ENCODE results near the gene THBS2. TPM values are rescaled to one million over a fixed set of nuclear protein-coding genes. Genes with fewer than 3 reads are reported as not detected.
"Not testable (repeated sequence)": the region's sequence is repeated elsewhere in the genome, so short reads cannot be mapped to it uniquely, and the experiment has no call there.

Gene THBS2
- total RNA-seq, 6 experiments from 2014 or later, result 2.7 to 28.7 (median 7.8) TPM

DNA sequence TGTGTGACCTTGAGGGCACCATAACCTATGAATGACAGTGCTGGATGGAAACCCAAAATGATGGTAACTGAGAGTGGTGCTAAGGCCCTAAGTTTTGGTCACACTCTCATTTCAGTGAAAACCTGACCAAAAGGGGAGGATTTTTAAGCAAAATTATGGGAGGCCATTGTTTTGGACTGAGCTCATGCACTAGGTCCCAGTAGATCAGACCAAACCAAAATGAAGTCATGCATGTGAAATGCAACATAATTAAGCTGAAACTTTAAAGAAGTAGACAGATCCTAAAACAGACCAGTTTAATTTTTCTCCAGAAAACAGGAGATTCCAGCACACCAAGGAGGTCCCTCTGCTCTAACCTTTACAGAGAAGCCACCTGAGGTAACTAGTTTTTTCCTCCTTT, 24.0 kb upstream of the THBS2 start:
- H3K36me3 ChIP-seq, result no peaks in the 10 kb centered on the region
- H3K9me3 ChIP-seq, result no peaks in the 10 kb centered on the region
- H3K4me1 ChIP-seq, result no peaks in the 10 kb centered on the region
- H3K27me3 ChIP-seq, result no peaks in the 10 kb centered on the region
- intact Hi-C loops (cut with DNase I), result no loop called here
- no peak for TF ChIP-seq POLR2A (IDR thresholded peaks at IDR 0.05)
- TF ChIP-seq, protein P1, sequence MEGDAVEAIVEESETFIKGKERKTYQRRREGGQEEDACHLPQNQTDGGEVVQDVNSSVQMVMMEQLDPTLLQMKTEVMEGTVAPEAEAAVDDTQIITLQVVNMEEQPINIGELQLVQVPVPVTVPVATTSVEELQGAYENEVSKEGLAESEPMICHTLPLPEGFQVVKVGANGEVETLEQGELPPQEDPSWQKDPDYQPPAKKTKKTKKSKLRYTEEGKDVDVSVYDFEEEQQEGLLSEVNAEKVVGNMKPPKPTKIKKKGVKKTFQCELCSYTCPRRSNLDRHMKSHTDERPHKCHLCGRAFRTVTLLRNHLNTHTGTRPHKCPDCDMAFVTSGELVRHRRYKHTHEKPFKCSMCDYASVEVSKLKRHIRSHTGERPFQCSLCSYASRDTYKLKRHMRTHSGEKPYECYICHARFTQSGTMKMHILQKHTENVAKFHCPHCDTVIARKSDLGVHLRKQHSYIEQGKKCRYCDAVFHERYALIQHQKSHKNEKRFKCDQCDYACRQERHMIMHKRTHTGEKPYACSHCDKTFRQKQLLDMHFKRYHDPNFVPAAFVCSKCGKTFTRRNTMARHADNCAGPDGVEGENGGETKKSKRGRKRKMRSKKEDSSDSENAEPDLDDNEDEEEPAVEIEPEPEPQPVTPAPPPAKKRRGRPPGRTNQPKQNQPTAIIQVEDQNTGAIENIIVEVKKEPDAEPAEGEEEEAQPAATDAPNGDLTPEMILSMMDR (IDR thresholded peaks at IDR 0.05), result no peak
- ATAC-seq (no peak), DNase-seq (no peak)
- no peak overlapping the region for H3K27ac ChIP-seq
- no peak overlapping the region for H3K4me3 ChIP-seq

DNA sequence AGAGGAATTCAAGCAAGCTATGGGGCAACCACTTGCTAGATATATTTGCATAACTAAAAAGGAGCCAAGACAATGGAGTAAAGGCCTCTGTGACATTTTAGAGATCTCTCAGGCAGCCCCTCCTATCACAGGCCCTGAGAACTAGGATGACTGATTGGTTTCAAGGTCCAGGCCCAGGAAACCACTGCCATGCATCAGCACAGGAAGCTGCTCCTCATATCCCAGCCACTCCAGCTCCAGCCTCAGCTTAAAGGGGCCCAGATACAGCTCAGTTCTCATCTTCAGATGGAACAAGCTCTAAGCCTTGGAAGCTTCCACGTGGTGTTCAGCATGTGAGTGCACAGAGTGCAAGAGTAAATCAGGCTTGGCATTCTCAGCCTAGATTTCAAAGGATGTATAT, 21.1 kb upstream of the THBS2 start:
- H3K4me3 ChIP-seq, result no peak overlapping the region
- ATAC-seq (no peak), DNase-seq (no peak)
- H3K36me3 ChIP-seq, result no peaks in the 10 kb centered on the region
- intact Hi-C loops (cut with DNase I), result no loop called here
- WGBS (ENCODE audit: insufficient coverage, low coverage, low lambda C conversion rate, missing lambda C conversion rate), result 43% methylated on average over 1 of the region's 1 CpG
- H3K27me3 ChIP-seq, result no peaks in the 10 kb centered on the region
- no peaks in the 10 kb centered on the region for H3K9me3 ChIP-seq
- H3K27ac ChIP-seq, result no peak overlapping the region
- no peaks in the 10 kb centered on the region for H3K4me1 ChIP-seq
- no peak for TF ChIP-seq POLR2A (IDR thresholded peaks at IDR 0.05)

DNA sequence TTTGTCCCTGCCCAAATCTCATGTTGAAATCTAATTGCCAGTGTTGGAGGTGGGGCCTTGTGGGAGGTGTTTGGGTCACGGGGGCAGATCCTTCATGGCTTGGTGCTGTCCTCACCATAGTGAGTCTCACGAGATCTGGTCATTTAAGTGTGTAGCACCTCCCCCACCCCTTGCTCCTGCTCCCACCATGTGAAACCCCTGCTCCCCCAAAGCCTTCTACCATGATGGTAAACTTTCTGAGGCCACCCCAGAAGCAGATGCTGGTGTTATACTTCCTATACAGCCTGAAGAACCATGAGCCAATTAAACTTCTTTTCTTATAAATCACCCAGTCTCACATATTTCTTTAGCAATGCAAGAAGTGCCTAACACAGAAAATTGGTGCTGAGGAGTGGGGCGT, 19.9 kb upstream of the THBS2 start:
- H3K4me1 ChIP-seq, result no peaks in the 10 kb centered on the region
- intact Hi-C loops (cut with DNase I), result no loop called here
- ATAC-seq, result no peak
- H3K36me3 ChIP-seq, result no peaks in the 10 kb centered on the region
- TF ChIP-seq, protein P1 (IDR thresholded peaks at IDR 0.05), result no peak
- TF ChIP-seq POLR2A (IDR thresholded peaks at IDR 0.05), result no peak
- DNase-seq, result no peak
- no peak overlapping the region for H3K27ac ChIP-seq
- no peaks in the 10 kb centered on the region for H3K27me3 ChIP-seq
- H3K9me3 ChIP-seq, result no peaks in the 10 kb centered on the region
- WGBS (ENCODE audit: insufficient coverage, low coverage, low lambda C conversion rate, missing lambda C conversion rate), result 77% methylated on average over 1 of the region's 3 CpGs
- no peak overlapping the region for H3K4me3 ChIP-seq

DNA sequence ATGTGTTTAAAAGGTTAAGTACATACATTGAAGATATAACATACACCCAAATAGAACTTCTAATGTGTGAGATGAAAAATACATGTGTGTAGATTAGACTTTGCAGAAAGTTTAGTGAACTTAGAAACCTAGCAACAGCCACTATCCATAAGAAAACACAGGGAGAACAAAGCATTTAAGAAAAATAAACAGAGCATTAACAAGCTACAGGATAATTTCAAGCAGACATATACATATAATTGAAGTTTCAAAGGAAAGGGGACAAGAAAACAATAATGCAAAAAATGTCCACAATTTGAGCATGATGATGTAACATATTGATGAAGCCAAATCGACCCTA, 18.2 kb upstream of the THBS2 start:
- WGBS (ENCODE audit: insufficient coverage, low coverage, low lambda C conversion rate, missing lambda C conversion rate), result 31% methylated on average over 1 of the region's 1 CpG

DNA sequence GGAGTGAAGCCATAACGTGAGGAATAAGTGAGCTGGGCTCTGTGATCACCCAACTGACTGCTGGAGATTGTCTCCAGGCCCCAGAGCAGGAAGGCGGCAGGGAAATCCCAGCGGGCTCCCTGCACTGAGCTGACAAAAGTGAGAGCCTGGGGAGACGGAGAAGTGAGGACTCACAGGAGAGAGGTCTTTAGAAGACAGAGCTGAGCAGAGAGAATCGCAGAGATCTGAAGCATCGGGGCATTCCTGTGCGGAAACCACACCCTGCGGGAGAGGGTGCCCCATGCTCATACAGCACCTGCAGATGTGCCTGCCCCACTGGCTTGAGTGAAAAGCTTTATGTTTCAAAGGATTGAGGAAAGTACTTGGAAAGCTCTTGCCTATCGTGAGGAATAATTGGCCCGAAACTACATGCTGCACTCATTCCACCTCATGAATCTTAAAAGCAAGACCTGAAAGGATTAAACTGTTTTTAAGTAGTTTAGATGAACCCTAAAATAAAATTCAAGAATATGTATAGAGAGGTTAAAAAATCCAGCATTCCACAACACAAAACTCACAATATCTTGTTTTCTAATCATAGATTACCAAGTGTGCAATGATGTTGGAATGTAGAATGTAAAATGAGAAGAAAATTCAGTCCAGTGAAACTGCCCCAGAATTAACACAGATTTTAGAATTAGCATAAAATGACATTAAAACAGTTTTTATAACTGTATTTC, 17.7 kb upstream of the THBS2 start:
- DNase-seq (no peak), ATAC-seq (no peak)
- no peak for TF ChIP-seq POLR2A (IDR thresholded peaks at IDR 0.05)
- Histone ChIP-seq H3K27me3 (no peaks in the 10 kb centered on the region), H3K27ac (no peak overlapping the region), H3K36me3 (no peaks in the 10 kb centered on the region), H3K9me3 (no peaks in the 10 kb centered on the region), H3K4me3 (no peak overlapping the region), H3K4me1 (no peaks in the 10 kb centered on the region)
- intact Hi-C loops (cut with DNase I), result no loop called here
- 50% methylated on average over 5 of the region's 10 CpGs for WGBS (ENCODE audit: insufficient coverage, low coverage, low lambda C conversion rate, missing lambda C conversion rate)

More for the DNA sequence above, 18.2 kb upstream of the THBS2 start:
- no peaks in the 10 kb centered on the region for H3K36me3 ChIP-seq
- ATAC-seq, result no peak
- no peaks in the 10 kb centered on the region for H3K4me1 ChIP-seq
- no peaks in the 10 kb centered on the region for H3K9me3 ChIP-seq
- TF ChIP-seq POLR2A (IDR thresholded peaks at IDR 0.05), result no peak
- TF ChIP-seq, protein P1 (IDR thresholded peaks at IDR 0.05), result no peak
- DNase-seq, result no peak
- H3K4me3 ChIP-seq, result no peak overlapping the region
- no peak overlapping the region for H3K27ac ChIP-seq
- H3K27me3 ChIP-seq, result no peaks in the 10 kb centered on the region
- intact Hi-C loops (cut with DNase I), result no loop called here

DNA sequence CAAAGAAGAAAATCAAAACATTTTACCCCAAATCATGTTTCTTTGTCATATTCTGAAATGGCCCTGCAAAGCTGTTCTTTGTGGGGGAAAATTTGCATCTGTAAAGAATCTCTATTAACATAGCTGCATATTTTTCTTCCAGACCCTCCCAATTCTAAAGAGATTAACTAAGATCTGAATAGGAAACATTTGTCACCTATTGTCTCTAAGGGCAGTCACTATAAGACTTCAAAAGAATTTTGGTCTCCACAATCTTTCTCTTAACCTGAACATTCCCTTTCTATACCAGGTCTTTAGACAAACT, 16.4 kb upstream of the THBS2 start:
- H3K4me3 ChIP-seq; H3K9me3 ChIP-seq; H3K36me3 ChIP-seq; H3K27me3 ChIP-seq; H3K27ac ChIP-seq; intact Hi-C loops (cut with DNase I); H3K4me1 ChIP-seq; DNase-seq; ATAC-seq: not testable (repeated sequence)
